Adipocyte (in vitro differentiated cells): Measurements from ENCODE around the gene DCAF11.

Experiments
- DNase-seq: peaks from one replicate; pipeline ENCODE4 v3.0.0-alpha.2; 2015; ENCODE audit warnings: low read depth
- H3K27me3 ChIP-seq: replicated peaks from 2 replicates; pipeline ENCODE4 v1.7.0; 2013; ENCODE audit warnings: mild to moderate bottlenecking, low read length, moderate library complexity; ENCODE audit not compliant: control insufficient read depth, insufficient read depth
- H3K36me3 ChIP-seq: 2 replicates; pipeline ENCODE4 v1.7.0; 2013; ENCODE audit warnings: low read length, mild to moderate bottlenecking, moderate library complexity; ENCODE audit not compliant: control insufficient read depth, insufficient read depth, severe bottlenecking
- H3K4me1 ChIP-seq: 2 replicates; pipeline ENCODE4 v1.7.0; 2013; ENCODE audit warnings: mild to moderate bottlenecking, low read length, moderate library complexity; ENCODE audit not compliant: control insufficient read depth, insufficient read depth
- H3K4me3 ChIP-seq: 2 replicates; pipeline ENCODE4 v1.7.0; 2013; ENCODE audit warnings: mild to moderate bottlenecking, low read length, moderate library complexity
- H3K9ac ChIP-seq: 2 replicates; pipeline ENCODE4 v1.7.0; 2013; ENCODE audit warnings: mild to moderate bottlenecking, low read length, moderate library complexity
- H3K9me3 ChIP-seq: 2 replicates; pipeline ENCODE4 v1.7.0; 2013; ENCODE audit warnings: mild to moderate bottlenecking, low read length, moderate library complexity; ENCODE audit not compliant: control insufficient read depth

Gene DCAF11

GRCh38 chr14:24147761-24148428, 33.3 kb downstream of the DCAF11 start:
- H3K4me1 ChIP-seq, result peaks cover 31% of the 10 kb centered on the region
- peaks cover 36% of the 10 kb centered on the region for H3K36me3 ChIP-seq
- no peak for DNase-seq

GRCh38 chr14:24149302-24149969, 34.9 kb downstream of the DCAF11 start:
- Histone ChIP-seq H3K27me3 (no peaks in the 10 kb centered on the region), H3K9me3 (no peaks in the 10 kb centered on the region), H3K4me3 (no peak overlapping the region), H3K36me3 (peaks cover 41% of the 10 kb centered on the region), H3K4me1 (peaks cover 21% of the 10 kb centered on the region), H3K9ac (no peak overlapping the region)
- DNase-seq, result no peak

More at GRCh38 chr14:24147761-24148428, 33.3 kb downstream of the DCAF11 start:
- Histone ChIP-seq H3K4me3 (peak overlapping the region; percentile 97), H3K9me3 (no peaks in the 10 kb centered on the region), H3K9ac (peak overlapping the region; percentile 95), H3K27me3 (no peaks in the 10 kb centered on the region)

DNA sequence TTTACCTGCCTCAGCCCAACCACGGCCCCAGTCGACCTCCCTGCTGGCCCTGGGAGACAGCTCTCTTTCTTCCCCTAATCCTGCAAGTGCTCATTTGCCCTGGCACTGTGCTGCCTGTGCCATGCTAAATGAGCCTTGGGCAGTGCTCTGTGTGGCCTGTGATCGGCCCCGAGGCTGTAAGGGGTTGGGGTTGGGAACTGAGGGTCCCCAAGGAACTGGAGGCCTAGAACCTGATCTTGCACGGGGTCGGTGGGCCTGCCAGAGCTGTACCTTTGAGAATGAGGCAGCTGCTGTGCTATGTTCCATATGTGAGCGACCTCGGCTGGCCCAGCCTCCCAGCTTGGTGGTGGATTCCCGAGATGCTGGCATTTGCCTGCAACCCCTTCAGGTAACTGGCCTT, 35.5 kb downstream of the DCAF11 start:
- Histone ChIP-seq H3K9ac (no peak overlapping the region), H3K36me3 (peaks cover 47% of the 10 kb centered on the region), H3K4me1 (peaks cover 21% of the 10 kb centered on the region), H3K4me3 (no peak overlapping the region), H3K9me3 (no peaks in the 10 kb centered on the region), H3K27me3 (no peaks in the 10 kb centered on the region)
- DNase-seq, result no peak

DNA sequence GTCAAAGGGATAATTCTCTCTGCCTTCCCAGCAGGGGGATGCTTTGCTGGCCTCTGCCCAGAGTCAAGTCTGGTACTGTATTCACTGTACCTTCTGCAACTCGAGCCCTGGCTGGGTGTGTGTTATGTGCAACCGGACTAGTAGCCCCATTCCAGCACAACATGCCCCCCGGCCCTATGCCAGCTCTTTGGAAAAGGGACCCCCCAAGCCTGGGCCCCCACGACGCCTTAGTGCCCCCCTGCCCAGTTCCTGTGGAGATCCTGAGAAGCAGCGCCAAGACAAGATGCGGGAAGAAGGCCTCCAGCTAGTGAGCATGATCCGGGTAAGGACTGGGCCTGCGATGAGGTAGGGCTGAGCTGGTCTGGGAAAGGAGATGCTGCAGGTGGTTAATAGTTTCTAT, 36.0 kb downstream of the DCAF11 start:
- H3K9ac ChIP-seq, result no peak overlapping the region
- H3K4me1 ChIP-seq, result peaks cover 17% of the 10 kb centered on the region
- H3K27me3 ChIP-seq, result no peaks in the 10 kb centered on the region
- H3K4me3 ChIP-seq, result no peak overlapping the region
- peaks cover 52% of the 10 kb centered on the region for H3K36me3 ChIP-seq
- no peak for DNase-seq
- no peaks in the 10 kb centered on the region for H3K9me3 ChIP-seq

DNA sequence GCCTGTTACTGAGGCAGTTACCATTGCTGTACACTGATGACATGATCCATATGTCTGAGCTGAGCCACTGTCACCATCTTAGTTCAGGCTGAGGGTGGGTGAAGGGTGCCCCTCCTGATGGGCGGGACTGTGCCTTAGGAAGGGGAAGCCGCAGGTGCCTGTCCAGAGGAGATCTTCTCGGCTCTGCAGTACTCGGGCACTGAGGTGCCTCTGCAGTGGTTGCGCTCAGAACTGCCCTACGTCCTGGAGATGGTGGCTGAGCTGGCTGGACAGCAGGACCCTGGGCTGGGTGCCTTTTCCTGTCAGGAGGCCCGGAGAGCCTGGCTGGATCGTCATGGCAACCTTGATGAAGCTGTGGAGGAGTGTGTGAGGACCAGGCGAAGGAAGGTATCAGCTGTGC, 36.4 kb downstream of the DCAF11 start:
- DNase-seq, result no peak
- Histone ChIP-seq H3K4me3 (no peak overlapping the region), H3K9me3 (no peaks in the 10 kb centered on the region), H3K27me3 (no peaks in the 10 kb centered on the region), H3K36me3 (peaks cover 56% of the 10 kb centered on the region), H3K9ac (no peak overlapping the region), H3K4me1 (peaks cover 13% of the 10 kb centered on the region)

DNA sequence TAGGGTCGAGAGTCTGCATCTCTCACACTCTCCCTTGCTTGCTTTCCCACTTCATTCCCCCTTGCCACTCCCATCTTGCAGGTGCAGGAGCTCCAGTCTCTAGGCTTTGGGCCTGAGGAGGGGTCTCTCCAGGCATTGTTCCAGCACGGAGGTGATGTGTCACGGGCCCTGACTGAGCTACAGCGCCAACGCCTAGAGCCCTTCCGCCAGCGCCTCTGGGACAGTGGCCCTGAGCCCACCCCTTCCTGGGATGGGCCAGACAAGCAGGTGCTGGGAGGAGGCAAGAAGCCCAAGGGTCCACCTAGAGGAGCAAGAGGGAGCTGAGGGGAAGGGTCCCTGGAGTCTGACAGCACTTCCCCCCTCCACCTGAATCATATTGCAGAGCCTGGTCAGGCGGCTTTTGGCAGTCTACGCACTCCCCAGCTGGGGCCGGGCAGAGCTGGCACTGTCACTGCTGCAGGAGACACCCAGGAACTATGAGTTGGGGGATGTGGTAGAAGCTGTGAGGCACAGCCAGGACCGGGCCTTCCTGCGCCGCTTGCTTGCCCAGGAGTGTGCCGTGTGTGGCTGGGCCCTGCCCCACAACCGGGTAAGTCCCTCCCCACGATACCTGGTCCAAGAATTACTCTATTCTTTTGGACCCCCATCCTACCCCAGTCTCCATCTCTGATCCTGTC, 37.0 kb downstream of the DCAF11 start:
- Histone ChIP-seq H3K4me1 (peaks cover 10% of the 10 kb centered on the region), H3K36me3 (peaks cover 60% of the 10 kb centered on the region), H3K27me3 (no peaks in the 10 kb centered on the region), H3K9ac (no peak overlapping the region), H3K4me3 (no peak overlapping the region), H3K9me3 (no peaks in the 10 kb centered on the region)
- no peak for DNase-seq

DNA sequence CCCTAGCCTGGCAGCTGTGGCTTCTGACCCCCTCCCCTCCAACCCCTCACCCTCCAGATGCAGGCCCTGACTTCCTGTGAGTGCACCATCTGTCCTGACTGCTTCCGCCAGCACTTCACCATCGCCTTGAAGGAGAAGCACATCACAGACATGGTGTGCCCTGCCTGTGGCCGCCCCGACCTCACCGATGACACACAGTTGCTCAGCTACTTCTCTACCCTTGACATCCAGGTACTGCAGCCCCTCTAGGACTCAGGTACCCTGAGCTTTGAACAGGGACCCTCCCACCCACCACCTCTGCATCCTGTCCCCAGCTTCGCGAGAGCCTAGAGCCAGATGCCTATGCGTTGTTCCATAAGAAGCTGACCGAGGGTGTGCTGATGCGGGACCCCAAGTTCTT, 40.5 kb downstream of the DCAF11 start:
- DNase-seq, result no peak
- Histone ChIP-seq H3K9me3 (no peaks in the 10 kb centered on the region), H3K9ac (no peak overlapping the region), H3K36me3 (peaks cover 77% of the 10 kb centered on the region), H3K27me3 (no peaks in the 10 kb centered on the region), H3K4me3 (no peak overlapping the region), H3K4me1 (no peaks in the 10 kb centered on the region)

DNA sequence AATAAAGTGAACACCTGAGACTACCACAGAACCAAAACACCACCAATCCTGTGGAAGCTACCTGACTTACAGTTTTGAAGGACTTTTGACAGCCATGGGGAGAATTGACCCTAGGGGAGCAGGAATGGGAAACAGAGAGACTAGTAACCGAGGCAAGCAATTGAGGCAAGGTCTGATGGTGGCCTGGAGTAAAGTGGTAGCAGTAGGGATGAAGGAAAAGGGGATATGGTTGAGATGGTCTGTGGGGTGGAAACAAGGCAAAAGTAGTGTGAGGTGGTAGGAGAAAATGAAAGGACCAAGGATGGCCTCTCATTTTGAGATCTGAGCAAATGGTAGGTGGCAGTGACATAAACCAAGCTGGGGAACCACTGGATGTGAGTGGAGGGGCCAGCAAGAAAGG, 42.3 kb downstream of the DCAF11 start:
- no peak for DNase-seq
- Histone ChIP-seq H3K27me3 (no peaks in the 10 kb centered on the region), H3K9ac (no peak overlapping the region), H3K36me3 (peaks cover 67% of the 10 kb centered on the region), H3K9me3 (no peaks in the 10 kb centered on the region), H3K4me3 (no peak overlapping the region), H3K4me1 (peaks cover 7% of the 10 kb centered on the region)

- no peak for DNase-seq
- peaks cover 12% of the 10 kb centered on the region for H3K4me1 ChIP-seq
- no peak overlapping the region for H3K4me3 ChIP-seq
- H3K9me3 ChIP-seq, result no peaks in the 10 kb centered on the region
- H3K9ac ChIP-seq, result no peak overlapping the region
- H3K27me3 ChIP-seq, result no peaks in the 10 kb centered on the region
- H3K36me3 ChIP-seq, result peaks cover 62% of the 10 kb centered on the region
Measured at GRCh38 chr14:24157331-24157730, 42.8 kb downstream of the DCAF11 start.

- Histone ChIP-seq H3K27me3 (no peaks in the 10 kb centered on the region), H3K36me3 (peaks cover 71% of the 10 kb centered on the region), H3K9me3 (no peaks in the 10 kb centered on the region), H3K9ac (no peak overlapping the region), H3K4me3 (no peak overlapping the region), H3K4me1 (peaks cover 13% of the 10 kb centered on the region)
- DNase-seq, result no peak
Measured at GRCh38 chr14:24159777-24160498, 45.4 kb downstream of the DCAF11 start.

- DNase-seq, result no peak
- H3K4me1 ChIP-seq, result peaks cover 13% of the 10 kb centered on the region
- peaks cover 71% of the 10 kb centered on the region for H3K36me3 ChIP-seq
- H3K9ac ChIP-seq, result no peak overlapping the region
- no peaks in the 10 kb centered on the region for H3K27me3 ChIP-seq
- H3K9me3 ChIP-seq, result no peaks in the 10 kb centered on the region
- H3K4me3 ChIP-seq, result no peak overlapping the region
Measured at GRCh38 chr14:24160499-24160849, 45.9 kb downstream of the DCAF11 start.
